DND-41 (cell line): ENCODE results near the gene FAM170B.

ENCODE experiments used
- ATAC-seq: fragments of 200-7000 bp; cut with Tn5 transposase; 3 replicates; pipeline ENCODE4 v1.9.1; 2021; ENCODE audit warnings: low read depth; ENCODE audit not compliant: insufficient read depth
- DNase-seq: peaks from one replicate; pipeline ENCODE4 v3.0.0-alpha.2; 2020
- H2AFZ ChIP-seq: 2 replicates; pipeline ENCODE4 v1.6.0; 2012; ENCODE audit warnings: low read depth, low read length
- H3K27ac ChIP-seq: 2 replicates; pipeline ENCODE4 v1.5.1; 2012; ENCODE audit warnings: low read length, inconsistent platforms
- H3K27me3 ChIP-seq: fragments of 200-600 bp; sonication (generic); 2 replicates; pipeline ENCODE4 v1.6.0; 2012; ENCODE audit warnings: low read length, mild to moderate bottlenecking, inconsistent platforms; ENCODE audit not compliant: insufficient read depth, poor library complexity
- H3K36me3 ChIP-seq: 2 replicates; pipeline ENCODE4 v1.5.1; 2012; ENCODE audit warnings: low read length, inconsistent platforms; ENCODE audit not compliant: insufficient read depth
- H3K4me1 ChIP-seq: 2 replicates; pipeline ENCODE4 v1.5.1; 2012; ENCODE audit warnings: mild to moderate bottlenecking, low read length; ENCODE audit not compliant: insufficient read depth
- H3K4me2 ChIP-seq: 2 replicates; pipeline ENCODE4 v1.6.0; 2012; ENCODE audit warnings: mild to moderate bottlenecking, moderate library complexity, low read length, inconsistent platforms; ENCODE audit not compliant: insufficient read depth
- H3K4me3 ChIP-seq, 2 experiments: fragments of 200-600 bp in 1 of 2; shearing (Covaris generic) in 1 of 2; 2 replicates each; pipeline ENCODE4 v1.5.1; 2012 to 2016; ENCODE audit warnings: inconsistent platforms in 2 of 2, low read length in 2 of 2, mild to moderate bottlenecking in 2 of 2, low read depth in 1 of 2, moderate library complexity in 1 of 2
- H3K79me2 ChIP-seq: 2 replicates; pipeline ENCODE4 v1.6.0; 2012; ENCODE audit warnings: low read length, inconsistent platforms; ENCODE audit not compliant: insufficient read depth
- H3K9ac ChIP-seq: 2 replicates; pipeline ENCODE4 v1.6.0; 2012; ENCODE audit warnings: low read depth, mild to moderate bottlenecking, inconsistent platforms, low read length, moderate library complexity
- H3K9me3 ChIP-seq: 2 replicates; pipeline ENCODE4 v1.5.1; 2012; ENCODE audit warnings: low read length, moderate library complexity, mild to moderate bottlenecking, inconsistent platforms; ENCODE audit not compliant: insufficient read depth, severe bottlenecking
- H4K20me1 ChIP-seq: 2 replicates; pipeline ENCODE4 v1.6.0; 2012; ENCODE audit warnings: low read length; ENCODE audit not compliant: insufficient read depth
- EZH2 ChIP-seq: IDR thresholded peaks from 3 replicates; pipeline ENCODE4 v1.6.1; 2012; ENCODE audit warnings: borderline replicate concordance, low read depth, mild to moderate bottlenecking, moderate library complexity, low read length, inconsistent platforms; ENCODE audit not compliant: severe bottlenecking
- TF ChIP-seq, protein P1 (sequence below): IDR thresholded peaks from 2 replicates; pipeline ENCODE4 v1.5.1; 2012; ENCODE audit warnings: borderline replicate concordance, low read length, moderate library complexity, mild to moderate bottlenecking; ENCODE audit not compliant: poor library complexity, severe bottlenecking; ENCODE audit errors: extremely low read depth

The FAM170B gene

DNA sequence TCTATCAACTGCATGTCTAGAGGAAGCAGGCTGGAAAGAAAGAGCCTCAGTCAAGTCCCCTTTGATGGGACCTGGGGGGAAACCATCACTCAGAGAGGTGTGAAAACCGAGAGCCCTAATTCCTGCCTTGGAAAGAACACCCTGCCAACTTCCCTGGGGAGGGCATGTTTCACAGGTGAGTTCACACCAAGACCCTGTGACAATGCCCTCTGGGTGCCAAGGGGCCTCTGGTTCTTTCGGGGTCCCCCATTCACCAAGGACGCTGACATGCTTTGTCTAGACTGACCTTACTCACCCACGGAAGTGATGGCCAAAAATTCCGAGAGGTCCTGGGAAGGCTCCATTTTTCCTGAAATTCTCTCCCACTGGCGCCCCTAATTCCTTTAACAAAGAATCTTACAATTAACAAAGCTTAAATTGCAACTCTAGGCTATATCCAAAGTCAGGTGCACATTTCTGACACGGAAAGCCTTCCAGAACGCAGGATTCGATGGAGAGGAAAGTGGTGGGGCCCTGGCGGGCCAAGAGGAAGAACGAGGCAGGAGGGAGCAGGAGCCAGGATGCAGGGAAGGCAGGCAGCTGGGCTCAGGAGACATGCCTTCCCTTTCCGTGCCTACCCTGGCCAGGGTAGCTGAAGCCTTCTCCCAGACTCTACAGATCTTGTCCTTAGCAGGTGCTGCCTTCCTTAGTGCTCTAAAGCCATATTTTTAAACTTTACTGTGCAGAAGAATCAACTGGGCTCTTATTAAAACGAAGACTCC lies 42.2 kb downstream of the FAM170B start:
- H3K27me3 ChIP-seq: no peaks in the 10 kb centered on the region
- H4K20me1 ChIP-seq: no peaks in the 10 kb centered on the region
- H3K4me2 ChIP-seq: no peak overlapping the region
- TF ChIP-seq, protein P1, sequence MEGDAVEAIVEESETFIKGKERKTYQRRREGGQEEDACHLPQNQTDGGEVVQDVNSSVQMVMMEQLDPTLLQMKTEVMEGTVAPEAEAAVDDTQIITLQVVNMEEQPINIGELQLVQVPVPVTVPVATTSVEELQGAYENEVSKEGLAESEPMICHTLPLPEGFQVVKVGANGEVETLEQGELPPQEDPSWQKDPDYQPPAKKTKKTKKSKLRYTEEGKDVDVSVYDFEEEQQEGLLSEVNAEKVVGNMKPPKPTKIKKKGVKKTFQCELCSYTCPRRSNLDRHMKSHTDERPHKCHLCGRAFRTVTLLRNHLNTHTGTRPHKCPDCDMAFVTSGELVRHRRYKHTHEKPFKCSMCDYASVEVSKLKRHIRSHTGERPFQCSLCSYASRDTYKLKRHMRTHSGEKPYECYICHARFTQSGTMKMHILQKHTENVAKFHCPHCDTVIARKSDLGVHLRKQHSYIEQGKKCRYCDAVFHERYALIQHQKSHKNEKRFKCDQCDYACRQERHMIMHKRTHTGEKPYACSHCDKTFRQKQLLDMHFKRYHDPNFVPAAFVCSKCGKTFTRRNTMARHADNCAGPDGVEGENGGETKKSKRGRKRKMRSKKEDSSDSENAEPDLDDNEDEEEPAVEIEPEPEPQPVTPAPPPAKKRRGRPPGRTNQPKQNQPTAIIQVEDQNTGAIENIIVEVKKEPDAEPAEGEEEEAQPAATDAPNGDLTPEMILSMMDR: no peak
- TF ChIP-seq EZH2: no peak
- H3K4me1 ChIP-seq: no peaks in the 10 kb centered on the region
- DNase-seq (no peak), ATAC-seq (no peak)
- peaks cover 4% of the 10 kb centered on the region for H3K9me3 ChIP-seq
- H2AFZ ChIP-seq: no peak overlapping the region
- no peaks in the 10 kb centered on the region for H3K36me3 ChIP-seq
- H3K27ac ChIP-seq: no peak overlapping the region
- H3K9ac ChIP-seq: no peak overlapping the region
- H3K4me3 ChIP-seq: no peak overlapping the region
- no peaks in the 10 kb centered on the region for H3K79me2 ChIP-seq

DNA sequence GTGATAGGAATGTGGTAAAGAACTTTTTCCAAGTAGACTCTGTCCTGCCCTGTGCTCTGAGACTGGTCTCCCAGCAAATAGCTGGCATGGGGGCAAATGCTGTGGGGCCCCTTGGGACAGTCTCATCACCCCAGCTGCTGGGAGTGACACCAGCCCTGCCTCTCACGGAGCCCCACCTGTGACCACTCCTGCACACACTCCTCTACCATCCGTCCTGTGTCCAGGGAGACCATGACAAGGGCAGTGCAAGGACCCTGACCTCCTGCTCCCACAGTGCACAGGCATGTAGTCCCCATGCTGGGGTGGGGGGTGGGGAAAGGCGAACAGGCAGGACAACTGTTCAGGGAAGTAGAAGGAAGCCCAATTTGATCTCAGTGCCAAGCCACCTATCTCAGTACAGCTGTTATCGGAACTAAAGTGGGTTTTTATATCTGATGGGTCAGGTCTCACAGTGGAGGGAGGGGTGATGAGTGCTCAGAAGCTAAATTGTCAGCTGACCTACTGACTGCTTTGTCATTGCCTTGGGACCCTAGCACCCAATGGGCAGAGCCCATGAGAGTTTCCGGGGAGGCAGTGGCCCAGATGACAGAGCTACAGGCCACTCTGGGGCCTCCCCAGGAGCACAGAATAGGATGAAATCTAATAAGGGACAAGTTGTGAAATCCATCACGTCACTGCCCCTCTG lies 43.0 kb downstream of the FAM170B start:
- Histone ChIP-seq H3K27ac (no peak overlapping the region), H3K36me3 (no peaks in the 10 kb centered on the region), H3K9me3 (peaks cover 8% of the 10 kb centered on the region), H3K4me2 (no peak overlapping the region), H2AFZ (no peak overlapping the region), H3K4me3 (no peak overlapping the region), H3K4me1 (no peaks in the 10 kb centered on the region), H3K79me2 (no peaks in the 10 kb centered on the region), H4K20me1 (no peaks in the 10 kb centered on the region), H3K27me3 (no peaks in the 10 kb centered on the region), H3K9ac (no peak overlapping the region)
- ATAC-seq: no peak
- no peak for DNase-seq
- TF ChIP-seq, protein P1: no peak
- no peak for TF ChIP-seq EZH2

DNA sequence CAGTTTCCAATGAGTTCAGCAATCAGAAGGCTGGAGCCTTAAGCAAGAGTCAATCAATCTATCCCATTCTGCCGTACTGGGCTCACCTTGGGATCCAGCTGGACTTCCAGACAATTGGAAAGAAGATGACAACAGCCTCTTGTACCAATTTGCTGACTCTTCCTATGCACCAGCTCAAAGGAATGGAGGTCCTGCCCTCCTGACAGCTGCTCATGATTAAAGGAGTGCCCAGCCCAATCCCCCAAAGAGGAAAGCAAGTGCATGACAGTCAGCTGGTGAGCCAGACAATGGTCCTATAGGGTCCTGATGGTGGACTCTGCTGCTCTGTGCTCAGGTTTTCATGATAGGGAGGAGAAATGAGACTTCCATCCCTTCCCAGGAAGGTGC lies 43.6 kb downstream of the FAM170B start:
- no peak for DNase-seq
- Histone ChIP-seq H3K4me3 (no peak overlapping the region), H4K20me1 (no peaks in the 10 kb centered on the region), H3K27me3 (no peaks in the 10 kb centered on the region), H3K4me2 (no peak overlapping the region), H3K27ac (no peak overlapping the region), H3K36me3 (no peaks in the 10 kb centered on the region), H3K9me3 (peaks cover 8% of the 10 kb centered on the region), H3K4me1 (no peaks in the 10 kb centered on the region), H3K9ac (no peak overlapping the region), H2AFZ (no peak overlapping the region), H3K79me2 (no peaks in the 10 kb centered on the region)
- ATAC-seq: no peak
- TF ChIP-seq EZH2: no peak
- TF ChIP-seq, protein P1: no peak
